WERI-Rb-1 (cell line): ENCODE results near the gene HCFC1.

Source experiments
- DNase-seq: peaks from one replicate; pipeline ENCODE4 v3.0.0-alpha.2; 2020
- H3K27ac ChIP-seq: fragments of 250-450 bp; sonication (Bioruptor Pico); 2 replicates; pipeline ENCODE4 v1.5.1; 2020; ENCODE audit warnings: mild to moderate bottlenecking, moderate library complexity
- H3K27me3 ChIP-seq: fragments of 250-450 bp; sonication (Bioruptor Pico); 2 replicates; pipeline ENCODE4 v1.5.1; 2021; ENCODE audit warnings: mild to moderate bottlenecking, low read depth, moderate library complexity; ENCODE audit not compliant: insufficient read depth, severe bottlenecking
- H3K36me3 ChIP-seq: fragments of 250-450 bp; sonication (Bioruptor Pico); 2 replicates; pipeline ENCODE4 v1.5.1; 2020; ENCODE audit warnings: mild to moderate bottlenecking, moderate library complexity
- H3K4me3 ChIP-seq: 2 replicates; pipeline ENCODE4 v1.5.1; 2011; ENCODE audit warnings: low read depth, mild to moderate bottlenecking, control low read depth, low read length
- H3K9me3 ChIP-seq: fragments of 250-450 bp; sonication (Bioruptor Pico); 2 replicates; pipeline ENCODE4 v1.5.1; 2021; ENCODE audit warnings: mild to moderate bottlenecking, moderate library complexity; ENCODE audit not compliant: severe bottlenecking
- CTCF ChIP-seq: IDR thresholded peaks from 2 replicates; pipeline ENCODE4 v1.5.1; 2011; ENCODE audit warnings: low read depth, mild to moderate bottlenecking, control low read depth, inconsistent platforms, low read length

The HCFC1 gene

GRCh38 chrX:153960077-153960476 lies 11.5 kb downstream of the HCFC1 start:
- peaks cover 45% of the 10 kb centered on the region for H3K27me3 ChIP-seq
- no peaks in the 10 kb centered on the region for H3K9me3 ChIP-seq
- no peak overlapping the region for H3K4me3 ChIP-seq
- TF ChIP-seq CTCF: no peak
- DNase-seq: no peak
- H3K36me3 ChIP-seq: peaks cover 100% of the 10 kb centered on the region
- no peak overlapping the region for H3K27ac ChIP-seq

GRCh38 chrX:153959649-153960048 lies 12.0 kb downstream of the HCFC1 start:
- H3K27ac ChIP-seq: no peak overlapping the region
- no peak overlapping the region for H3K4me3 ChIP-seq
- no peak for DNase-seq
- peaks cover 47% of the 10 kb centered on the region for H3K27me3 ChIP-seq
- H3K36me3 ChIP-seq: peaks cover 100% of the 10 kb centered on the region
- no peak for TF ChIP-seq CTCF
- no peaks in the 10 kb centered on the region for H3K9me3 ChIP-seq

GRCh38 chrX:153958605-153959004 lies 13.0 kb downstream of the HCFC1 start:
- Histone ChIP-seq H3K36me3 (peaks cover 100% of the 10 kb centered on the region), H3K9me3 (no peaks in the 10 kb centered on the region), H3K27ac (no peak overlapping the region; the same call in 1 of the 2 replicates), H3K27me3 (peaks cover 54% of the 10 kb centered on the region), H3K4me3 (no peak overlapping the region)
- TF ChIP-seq CTCF: no peak
- DNase-seq: no peak

GRCh38 chrX:153957224-153957623 lies 14.4 kb downstream of the HCFC1 start:
- H3K27ac ChIP-seq: no peak overlapping the region
- H3K36me3 ChIP-seq: peaks cover 100% of the 10 kb centered on the region
- peaks cover 54% of the 10 kb centered on the region for H3K27me3 ChIP-seq
- no peak for DNase-seq
- TF ChIP-seq CTCF: no peak
- H3K4me3 ChIP-seq: no peak overlapping the region
- H3K9me3 ChIP-seq: no peaks in the 10 kb centered on the region

- no peaks in the 10 kb centered on the region for H3K9me3 ChIP-seq
- no peak overlapping the region for H3K4me3 ChIP-seq
- peaks cover 54% of the 10 kb centered on the region for H3K27me3 ChIP-seq
- H3K27ac ChIP-seq: no peak overlapping the region
- H3K36me3 ChIP-seq: peaks cover 100% of the 10 kb centered on the region
- no peak for TF ChIP-seq CTCF
- DNase-seq: no peak
These were observed 15.3 kb downstream of the HCFC1 start for GRCh38 chrX:153956044-153956907.
